ENCODE measurements around the gene SLC5A3. TPM values are rescaled to one million over a fixed set of nuclear protein-coding genes. Genes with fewer than 3 reads are reported as not detected.

Gene SLC5A3
- total and polyA plus RNA-seq, 2 donors, result 2.1 to 46.9 TPM

GRCh38 chr21:34043333-34043732 lies 30.0 kb upstream of the SLC5A3 start:
- Histone ChIP-seq H3K36me3 (ENCODE audit: insufficient read depth) (no peaks in the 10 kb centered on the region), H3K4me1 (ENCODE audit: insufficient read depth) (no peaks in the 10 kb centered on the region), H3K27ac (ENCODE audit: low read depth) (no peak overlapping the region), H3K4me3 (ENCODE audit: low read depth, low read length) (no peak overlapping the region)
- no peak for DNase-seq (ENCODE audit: extremely low spot score)
- 82% methylated on average over 4 of the region's 4 CpGs for whole genome bisulfite sequencing

- WGBS, result 84% methylated on average over 6 of the region's 6 CpGs
- no peak overlapping the region for H3K27ac ChIP-seq (ENCODE audit: low read depth)
- H3K4me3 ChIP-seq (ENCODE audit: low read depth, low read length), result no peak overlapping the region
- no peak for DNase-seq (ENCODE audit: extremely low spot score)
- no peaks in the 10 kb centered on the region for H3K4me1 ChIP-seq (ENCODE audit: insufficient read depth)
- H3K36me3 ChIP-seq (ENCODE audit: insufficient read depth), result no peaks in the 10 kb centered on the region
These were observed 26.5 kb upstream of the SLC5A3 start for GRCh38 chr21:34046917-34047316.

GRCh38 chr21:34047835-34048234 lies 25.5 kb upstream of the SLC5A3 start:
- H3K27ac ChIP-seq (ENCODE audit: low read depth), result no peak overlapping the region
- no peak overlapping the region for H3K4me3 ChIP-seq (ENCODE audit: low read depth, low read length)
- no peak for DNase-seq (ENCODE audit: extremely low spot score)
- no peaks in the 10 kb centered on the region for H3K4me1 ChIP-seq (ENCODE audit: insufficient read depth)
- H3K36me3 ChIP-seq (ENCODE audit: insufficient read depth), result no peaks in the 10 kb centered on the region

- no peaks in the 10 kb centered on the region for H3K4me1 ChIP-seq (ENCODE audit: insufficient read depth)
- H3K36me3 ChIP-seq (ENCODE audit: insufficient read depth), result no peaks in the 10 kb centered on the region
- no peak overlapping the region for H3K4me3 ChIP-seq (ENCODE audit: low read depth, low read length)
- no peak for DNase-seq (ENCODE audit: extremely low spot score)
- H3K27ac ChIP-seq (ENCODE audit: low read depth), result no peak overlapping the region
- WGBS, result 78% methylated on average over 5 of the region's 5 CpGs
These were observed 21.2 kb upstream of the SLC5A3 start for GRCh38 chr21:34052171-34052570.

- Histone ChIP-seq H3K4me3 (ENCODE audit: low read depth, low read length) (no peak overlapping the region), H3K36me3 (ENCODE audit: insufficient read depth) (no peaks in the 10 kb centered on the region), H3K27ac (ENCODE audit: low read depth) (no peak overlapping the region), H3K4me1 (ENCODE audit: insufficient read depth) (no peaks in the 10 kb centered on the region)
- WGBS, result 68% methylated on average over 4 of the region's 4 CpGs
- DNase-seq (ENCODE audit: extremely low spot score), result no peak
These were observed 19.1 kb upstream of the SLC5A3 start for GRCh38 chr21:34054259-34054658.

- Histone ChIP-seq H3K4me1 (ENCODE audit: insufficient read depth) (no peaks in the 10 kb centered on the region), H3K27ac (ENCODE audit: low read depth) (no peak overlapping the region), H3K36me3 (ENCODE audit: insufficient read depth) (no peaks in the 10 kb centered on the region), H3K4me3 (ENCODE audit: low read depth, low read length) (no peak overlapping the region)
- 97% methylated on average over 5 of the region's 5 CpGs for WGBS
- no peak for DNase-seq (ENCODE audit: extremely low spot score)
These were observed 17.8 kb upstream of the SLC5A3 start for GRCh38 chr21:34055615-34056014.

- Histone ChIP-seq H3K4me3 (ENCODE audit: low read depth, low read length) (no peak overlapping the region), H3K36me3 (ENCODE audit: insufficient read depth) (no peaks in the 10 kb centered on the region), H3K27ac (ENCODE audit: low read depth) (no peak overlapping the region), H3K4me1 (ENCODE audit: insufficient read depth) (no peaks in the 10 kb centered on the region)
- no peak for DNase-seq (ENCODE audit: extremely low spot score)
- WGBS, result 83% methylated on average over 3 of the region's 3 CpGs
These were observed 11.4 kb upstream of the SLC5A3 start for GRCh38 chr21:34061983-34062382.

GRCh38 chr21:34065027-34065426 lies 8.4 kb upstream of the SLC5A3 start:
- 59% methylated on average over 3 of the region's 3 CpGs for WGBS
- no peaks in the 10 kb centered on the region for H3K4me1 ChIP-seq (ENCODE audit: insufficient read depth)
- H3K4me3 ChIP-seq (ENCODE audit: low read depth, low read length), result no peak overlapping the region
- no peak overlapping the region for H3K27ac ChIP-seq (ENCODE audit: low read depth)
- H3K36me3 ChIP-seq (ENCODE audit: insufficient read depth), result no peaks in the 10 kb centered on the region
- DNase-seq (ENCODE audit: extremely low spot score), result no peak

GRCh38 chr21:34071683-34072082 lies 1.7 kb upstream of the SLC5A3 start:
- no peak for DNase-seq (ENCODE audit: extremely low spot score)
- Histone ChIP-seq H3K36me3 (ENCODE audit: insufficient read depth) (no peaks in the 10 kb centered on the region), H3K4me3 (ENCODE audit: low read depth, low read length) (no peak overlapping the region), H3K27ac (ENCODE audit: low read depth) (no peak overlapping the region), H3K4me1 (ENCODE audit: insufficient read depth) (no peaks in the 10 kb centered on the region)
- WGBS, result 84% methylated on average over 9 of the region's 9 CpGs

GRCh38 chr21:34072145-34073031 lies 990 bp upstream of the SLC5A3 start:
- H3K4me3 ChIP-seq (ENCODE audit: low read depth, low read length), result peak overlapping the region; percentile 98
- 38% methylated on average over 32 of the region's 32 CpGs for WGBS
- H3K36me3 ChIP-seq (ENCODE audit: insufficient read depth), result no peaks in the 10 kb centered on the region
- DNase-seq (ENCODE audit: extremely low spot score), result no peak
- no peaks in the 10 kb centered on the region for H3K4me1 ChIP-seq (ENCODE audit: insufficient read depth)
- peak overlapping the region; percentile 63 for H3K27ac ChIP-seq (ENCODE audit: low read depth)

GRCh38 chr21:34073749-34074282 lies 438 bp downstream of the SLC5A3 start:
- Histone ChIP-seq H3K36me3 (ENCODE audit: insufficient read depth) (no peaks in the 10 kb centered on the region), H3K4me1 (ENCODE audit: insufficient read depth) (no peaks in the 10 kb centered on the region), H3K27ac (ENCODE audit: low read depth) (no peak overlapping the region), H3K4me3 (ENCODE audit: low read depth, low read length) (peak overlapping the region; percentile 98)
- WGBS, result under 1% methylated on average over 93 of the region's 95 CpGs
- DNase-seq (ENCODE audit: extremely low spot score), result no peak

- no peaks in the 10 kb centered on the region for H3K4me1 ChIP-seq (ENCODE audit: insufficient read depth)
- no peak for DNase-seq (ENCODE audit: extremely low spot score)
- no peaks in the 10 kb centered on the region for H3K36me3 ChIP-seq (ENCODE audit: insufficient read depth)
- no peak overlapping the region for H3K27ac ChIP-seq (ENCODE audit: low read depth)
- peak overlapping the region; percentile 98 for H3K4me3 ChIP-seq (ENCODE audit: low read depth, low read length)
- 16% methylated on average over 32 of the region's 32 CpGs for WGBS
These were observed 1.1 kb downstream of the SLC5A3 start for GRCh38 chr21:34074283-34075090.

- no peak overlapping the region for H3K27ac ChIP-seq (ENCODE audit: low read depth)
- no peaks in the 10 kb centered on the region for H3K36me3 ChIP-seq (ENCODE audit: insufficient read depth)
- no peak for DNase-seq (ENCODE audit: extremely low spot score)
- 70% methylated on average over 2 of the region's 2 CpGs for WGBS
- H3K4me1 ChIP-seq (ENCODE audit: insufficient read depth), result no peaks in the 10 kb centered on the region
- peak overlapping the region; percentile 98 for H3K4me3 ChIP-seq (ENCODE audit: low read depth, low read length)
These were observed 1.7 kb downstream of the SLC5A3 start for GRCh38 chr21:34075091-34075425.
